IMR-90 (cell line): ENCODE measurements around the gene SGMS1. TPM values are rescaled to one million over a fixed set of nuclear protein-coding genes. Genes with fewer than 3 reads are reported as not detected.

ENCODE experiments used
- ATAC-seq: fragments of 200-7000 bp; cut with Tn5 transposase; 2 replicates; pipeline ENCODE4 v1.9.1; 2020; ENCODE audit warnings: low read depth, mild to moderate bottlenecking, moderate library complexity
- BruUV-seq: library from RNA; stranded (reverse); fragments of 400-500 nt; replicated peaks from 2 replicates; lab custom pipeline; 2021; lab: Mats Ljungman, UMichigan
- CTCF ChIA-PET: fragments of 300-600 bp; formaldehyde crosslinking; extraction: SDS; loops from one replicate; lab custom pipeline; 2021; ENCODE audit warnings: antibody characterized with exemption; lab: Yijun Ruan, JAX
- POLR2A ChIA-PET: fragments of 300-600 bp; sonication (Branson Sonifier 250); formaldehyde crosslinking; loops from one replicate; lab custom pipeline; 2022; ENCODE audit warnings: antibody characterized with exemption; ENCODE audit not compliant: unreplicated experiment; lab: Charles Lee
- DNase-seq: peaks from one replicate; pipeline ENCODE4 v3.0.0; 2013
- H2AFZ ChIP-seq: replicated peaks from 2 replicates; pipeline ENCODE3; 2013; ENCODE audit warnings: low read length, mild to moderate bottlenecking; ENCODE audit not compliant: poor library complexity
- H2AK5ac ChIP-seq: 2 replicates; pipeline ENCODE4 v1.6.1; 2013; ENCODE audit warnings: low read depth, low read length, inconsistent platforms
- H2AK9ac ChIP-seq: replicated peaks from 2 replicates; pipeline ENCODE3; 2013; ENCODE audit warnings: mild to moderate bottlenecking, low read depth, low read length, moderate library complexity; ENCODE audit not compliant: poor library complexity
- H2BK120ac ChIP-seq: 2 replicates; pipeline ENCODE4 v1.6.1; 2013; ENCODE audit warnings: low read depth, low read length, inconsistent platforms
- H2BK15ac ChIP-seq: 3 replicates; pipeline ENCODE4 v1.6.1; 2013; ENCODE audit warnings: low read depth, low read length, inconsistent platforms
- H2BK20ac ChIP-seq: 2 replicates; pipeline ENCODE4 v1.6.1; 2013; ENCODE audit warnings: low read depth, mild to moderate bottlenecking, inconsistent platforms, low read length, moderate library complexity
- H2BK5ac ChIP-seq: 2 replicates; pipeline ENCODE4 v1.6.1; 2013; ENCODE audit warnings: mild to moderate bottlenecking, low read depth, low read length, inconsistent platforms; ENCODE audit not compliant: poor library complexity, severe bottlenecking
- H3K14ac ChIP-seq: replicated peaks from 2 replicates; pipeline ENCODE4 v1.6.1; 2013; ENCODE audit warnings: low read depth, low read length, inconsistent platforms
- H3K18ac ChIP-seq: 2 replicates; pipeline ENCODE4 v1.6.1; 2013; ENCODE audit warnings: low read depth, low read length, control low read depth
- H3K23ac ChIP-seq: 2 replicates; pipeline ENCODE4 v1.6.1; 2013; ENCODE audit warnings: low read depth, low read length, inconsistent platforms
- H3K27ac ChIP-seq: 2 replicates; pipeline ENCODE4 v1.5.1; 2013; ENCODE audit warnings: mild to moderate bottlenecking, control low read depth, low read length; ENCODE audit not compliant: insufficient read depth
- H3K27me3 ChIP-seq: 2 replicates; pipeline ENCODE4 v1.6.1; 2013; ENCODE audit warnings: low read length; ENCODE audit not compliant: control insufficient read depth, insufficient read depth
- H3K36me3 ChIP-seq: 2 replicates; pipeline ENCODE4 v1.6.1; 2013; ENCODE audit warnings: low read length, mixed read lengths; ENCODE audit not compliant: control insufficient read depth, insufficient read depth
- H3K4ac ChIP-seq: 2 replicates; pipeline ENCODE4 v1.6.1; 2013; ENCODE audit warnings: low read depth, low read length, inconsistent platforms
- H3K4me1 ChIP-seq: 2 replicates; pipeline ENCODE4 v1.6.1; 2013; ENCODE audit warnings: low read length, mixed read lengths; ENCODE audit not compliant: control insufficient read depth, insufficient read depth
- H3K4me2 ChIP-seq: 2 replicates; pipeline ENCODE4 v1.6.1; 2013; ENCODE audit warnings: low read depth, mild to moderate bottlenecking, control low read depth, low read length, moderate library complexity
- H3K4me3 ChIP-seq: 2 replicates; pipeline ENCODE4 v1.5.1; 2013; ENCODE audit warnings: low read depth, mild to moderate bottlenecking, control low read depth, low read length, moderate library complexity; ENCODE audit not compliant: insufficient read depth
- H3K56ac ChIP-seq: 2 replicates; pipeline ENCODE4 v1.6.1; 2013; ENCODE audit warnings: low read length, inconsistent platforms; ENCODE audit not compliant: insufficient read depth; ENCODE audit errors: extremely low read depth
- H3K79me1 ChIP-seq, 2 experiments: 2 replicates each; pipeline ENCODE4 v1.6.1; 2013; ENCODE audit warnings: low read length in 2 of 2, inconsistent platforms in 1 of 2, low read depth in 1 of 2
- H3K9ac ChIP-seq: 2 replicates; pipeline ENCODE4 v1.6.1; 2013; ENCODE audit warnings: low read depth, low read length, control low read depth
- H3K9me1 ChIP-seq: 2 replicates; pipeline ENCODE4 v1.6.1; 2013; ENCODE audit warnings: low read length, inconsistent platforms; ENCODE audit not compliant: insufficient read depth
- H3K9me3 ChIP-seq: 2 replicates; pipeline ENCODE4 v1.6.1; 2013; ENCODE audit warnings: low read length; ENCODE audit not compliant: control insufficient read depth, insufficient read depth
- H4K20me1 ChIP-seq: 2 replicates; pipeline ENCODE4 v1.6.1; 2013; ENCODE audit warnings: low read length, inconsistent platforms; ENCODE audit not compliant: insufficient read depth
- H4K5ac ChIP-seq: 2 replicates; pipeline ENCODE4 v1.6.1; 2013; ENCODE audit warnings: mild to moderate bottlenecking, low read depth, low read length, control low read depth
- H4K8ac ChIP-seq, 2 experiments: 2 replicates each; pipeline ENCODE4 v1.6.1; 2013; ENCODE audit warnings: low read depth in 2 of 2, low read length in 2 of 2, control low read depth in 1 of 2, inconsistent platforms in 1 of 2
- H4K91ac ChIP-seq: 2 replicates; pipeline ENCODE4 v1.6.1; 2013; ENCODE audit warnings: low read depth, low read length, inconsistent platforms; ENCODE audit not compliant: insufficient read depth
- BHLHE40 ChIP-seq: fragments of 150-350 bp; IDR thresholded peaks from 2 replicates; pipeline ENCODE4 v1.6.1; 2016; ENCODE audit warnings: mild to moderate bottlenecking, low read depth, low read length
- CEBPB ChIP-seq: IDR thresholded peaks from 2 replicates; pipeline ENCODE4 v1.6.1; 2012; ENCODE audit warnings: low read depth, low read length, improper control_type of control experiment
- CHD1 ChIP-seq: IDR thresholded peaks from 2 replicates; pipeline ENCODE4 v1.6.1; 2012; ENCODE audit warnings: low read depth, low read length, improper control_type of control experiment
- CTCF ChIP-seq: conservative IDR thresholded peaks from 2 replicates; pipeline ENCODE4 v1.5.1; 2012; ENCODE audit warnings: mild to moderate bottlenecking, low read depth, low read length, improper control_type of control experiment
- ELK1 ChIP-seq: fragments of 150-350 bp; IDR thresholded peaks from 2 replicates; pipeline ENCODE4 v1.6.1; 2016; ENCODE audit warnings: low read depth, mild to moderate bottlenecking, low read length, moderate library complexity, borderline replicate concordance
- FOS ChIP-seq: fragments of 150-350 bp; IDR thresholded peaks from 2 replicates; pipeline ENCODE4 v1.6.1; 2016; ENCODE audit warnings: low read depth, low read length
- MAFK ChIP-seq: IDR thresholded peaks from 2 replicates; pipeline ENCODE4 v1.6.1; 2012; ENCODE audit warnings: low read depth, low read length, improper control_type of control experiment
- MAZ ChIP-seq: IDR thresholded peaks from 2 replicates; pipeline ENCODE4 v1.6.1; 2012; ENCODE audit warnings: low read depth, mild to moderate bottlenecking, low read length, improper control_type of control experiment, moderate library complexity, borderline replicate concordance
- MXI1 ChIP-seq: IDR thresholded peaks from 2 replicates; pipeline ENCODE4 v1.6.1; 2012; ENCODE audit warnings: low read depth, mild to moderate bottlenecking, low read length, moderate library complexity, borderline replicate concordance
- NFE2L2 ChIP-seq: fragments of 150-350 bp; IDR thresholded peaks from 2 replicates; pipeline ENCODE4 v1.6.1; 2016; ENCODE audit warnings: low read depth, mild to moderate bottlenecking, low read length
- POLR2A ChIP-seq: IDR thresholded peaks from 2 replicates; pipeline ENCODE4 v1.6.1; 2012; ENCODE audit warnings: mild to moderate bottlenecking, low read depth, low read length
- RAD21 ChIP-seq: IDR thresholded peaks from 2 replicates; pipeline ENCODE4 v1.6.1; 2012; ENCODE audit warnings: low read length, improper control_type of control experiment
- RCOR1 ChIP-seq: IDR thresholded peaks from 2 replicates; pipeline ENCODE4 v1.6.1; 2012; ENCODE audit warnings: mild to moderate bottlenecking, low read length, improper control_type of control experiment; ENCODE audit not compliant: insufficient replicate concordance
- RFX5 ChIP-seq: IDR thresholded peaks from 2 replicates; pipeline ENCODE4 v1.8.0; 2012; ENCODE audit warnings: low read depth, mild to moderate bottlenecking, low read length, moderate library complexity
- SMC3 ChIP-seq: fragments of 150-350 bp; IDR thresholded peaks from 2 replicates; pipeline ENCODE4 v1.6.1; 2016; ENCODE audit warnings: low read depth, mild to moderate bottlenecking, antibody characterized with exemption, low read length, moderate library complexity
- USF2 ChIP-seq: fragments of 150-350 bp; IDR thresholded peaks from 2 replicates; pipeline ENCODE4 v1.6.1; 2017; ENCODE audit warnings: mild to moderate bottlenecking, antibody characterized with exemption, low read length, low read depth
- WGBS, 2 experiments: methylation state at CpG; one replicate each; pipeline versions ENCODE4 v1.1.5 to v1.1.7; 2013; ENCODE audit warnings: missing lambda C conversion rate in 2 of 2; ENCODE audit not compliant: insufficient read length in 1 of 2; ENCODE audit errors: extremely low coverage in 2 of 2; 5-methylcytosine and 5-hydroxymethylcytosine counted together
- dilution Hi-C: fragments of 300-500 bp; cut with HindIII; formaldehyde crosslinking; loops from one replicate; pipeline ENCODE4 v1.14.3; 2018; ENCODE audit warnings: low sequenced_read_pairs; ENCODE audit not compliant: unreplicated experiment
- in situ Hi-C: fragments of 300-500 bp; cut with MboI; formaldehyde crosslinking; loops from 3 replicates; pipeline ENCODE4 v1.14.3; 2019; ENCODE audit warnings: low sequenced_read_pairs, inconsistent platforms, mixed read lengths
- intact Hi-C: fragments of 100-400 bp; cut with micrococcal nuclease; formaldehyde crosslinking; loops from 2 replicates; pipeline ENCODE4 v1.10.0; 2022
- polyA plus RNA-seq, 3 experiments: library from polyadenylated mRNA; depleted of rRNA; stranded (reverse); fragments of >200 nt; gene quantifications; 2 replicates each; pipeline ENCODE4 v1.2.3, GENCODE V29; 2012; ENCODE audit warnings: low replicate concordance in 1 of 3
- total RNA-seq: library from RNA; depleted of rRNA; stranded (reverse); fragments of >200 nt; gene quantifications from 2 replicates; pipeline ENCODE4 v1.2.3, GENCODE V29; 2012

Gene SGMS1
- total and polyA plus RNA-seq, 2 of the 4 experiments (the other 2 are of a cell fraction) = 9.8 to 30.8 TPM

DNA sequence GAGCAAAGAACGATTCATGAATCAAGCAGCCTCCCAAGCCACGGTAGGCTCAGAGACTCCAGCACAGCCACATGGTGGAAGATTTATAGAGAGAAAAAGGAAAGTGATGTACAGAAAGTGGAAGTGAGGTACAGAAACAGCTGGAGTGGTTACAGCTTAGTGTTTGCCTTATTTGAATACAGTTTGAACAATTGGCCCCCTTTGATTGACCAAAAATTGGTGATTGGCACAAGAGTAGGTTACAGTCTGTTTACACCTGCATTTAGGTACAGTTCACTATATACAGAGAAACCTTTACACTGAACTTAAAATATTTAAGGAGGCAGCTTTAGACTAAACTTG, 236.1 kb downstream of the SGMS1 start:
- Histone ChIP-seq H3K27me3 (no peaks in the 10 kb centered on the region), H3K79me1 (peaks cover 16 to 39% of the 10 kb centered on the region in 2 experiments), H3K4me1 (peaks cover under 1% of the 10 kb centered on the region; the same call in 1 of the 2 replicates), H3K36me3 (no peaks in the 10 kb centered on the region), H3K9me1 (no peaks in the 10 kb centered on the region), H2BK5ac (no peak overlapping the region), H3K18ac (no peak overlapping the region), H4K20me1 (no peaks in the 10 kb centered on the region), H3K4ac (no peak overlapping the region), H4K8ac (no peak overlapping the region), H4K5ac (no peak overlapping the region), H3K56ac (no peak overlapping the region), H2AFZ (no peak overlapping the region), H2AK5ac (no peak overlapping the region), H2BK20ac (no peak overlapping the region), H2BK15ac (no peak overlapping the region), H4K91ac (no peak overlapping the region), H3K9ac (no peak overlapping the region), H2AK9ac (no peak overlapping the region), H3K4me2 (no peak overlapping the region), H2BK120ac (no peak overlapping the region), H3K14ac (no peak overlapping the region), H3K9me3 (no peaks in the 10 kb centered on the region), H3K23ac (no peak overlapping the region; the same call in 1 of the 2 replicates), H3K27ac (no peak overlapping the region), H3K4me3 (no peak overlapping the region)
- in situ Hi-C loops (no loop called here), dilution Hi-C loops (no loop called here), intact Hi-C loops (no loop called here)
- WGBS, 2 experiments = no CpG with 5 or more reads among the region's 2 CpGs
- TF ChIP-seq CEBPB = no peak
- no peak for TF ChIP-seq RCOR1
- TF ChIP-seq CTCF = no peak
- TF ChIP-seq RFX5 = no peak
- TF ChIP-seq FOS = no peak
- TF ChIP-seq ELK1 = no peak
- no peak for TF ChIP-seq MAZ
- no peak for TF ChIP-seq BHLHE40
- TF ChIP-seq SMC3 = no peak
- TF ChIP-seq CHD1 = no peak
- no peak for TF ChIP-seq RAD21
- TF ChIP-seq POLR2A = no peak
- TF ChIP-seq NFE2L2 = no peak
- no peak for TF ChIP-seq USF2
- no peak for TF ChIP-seq MXI1
- TF ChIP-seq MAFK = no peak
- no peak for DNase-seq
- no TSS peak for BruUV-seq
- ChIA-PET POLR2A (no interaction called here), CTCF (no interaction called here)
- ATAC-seq = no peak
